T1000 (cell line): ENCODE data around the gene RBM45.
"Not testable (repeated sequence)": the region's sequence is repeated elsewhere in the genome, so short reads cannot be mapped to it uniquely, and the experiment has no call there.

Source experiments
- DNase-seq: peaks from one replicate; lab custom pipeline; 2025; ENCODE audit warnings: mixed read lengths; lab: John Stamatoyannopoulos, UW

Gene RBM45

GRCh38 chr2:178106053-178106452 lies 6.2 kb upstream of the RBM45 start:
- no peak for DNase-seq

- DNase-seq, result no peak
These were observed 4.1 kb upstream of the RBM45 start for GRCh38 chr2:178108176-178108575.

GRCh38 chr2:178109813-178110212 lies 2.4 kb upstream of the RBM45 start:
- DNase-seq, result no peak

GRCh38 chr2:178110681-178111080 lies 1.6 kb upstream of the RBM45 start:
- DNase-seq, result no peak

- DNase-seq, result no peak
These were observed 494 bp upstream of the RBM45 start for GRCh38 chr2:178111743-178112142.

- DNase-seq, result no peak
These were observed 2.2 kb downstream of the RBM45 start for GRCh38 chr2:178114462-178114861.

- DNase-seq, result no peak
These were observed 3.0 kb downstream of the RBM45 start for GRCh38 chr2:178115271-178115670.

- no peak for DNase-seq
These were observed 5.5 kb downstream of the RBM45 start for GRCh38 chr2:178117725-178118124.

GRCh38 chr2:178119179-178119922 lies 7.1 kb downstream of the RBM45 start:
- DNase-seq, result no peak

- no peak for DNase-seq
These were observed 10.9 kb downstream of the RBM45 start for GRCh38 chr2:178123163-178123562.

GRCh38 chr2:178125125-178125524 lies 12.9 kb downstream of the RBM45 start:
- DNase-seq, result no peak

GRCh38 chr2:178125862-178126261 lies 13.6 kb downstream of the RBM45 start:
- DNase-seq, result no peak

- no peak for DNase-seq
These were observed 16.8 kb downstream of the RBM45 start for GRCh38 chr2:178128836-178129630.

- DNase-seq, result no peak
These were observed 24.2 kb downstream of the RBM45 start for GRCh38 chr2:178136321-178137025.

- no peak for DNase-seq
These were observed 30.2 kb downstream of the RBM45 start for GRCh38 chr2:178142274-178143065.

- DNase-seq, result no peak
These were observed 31.2 kb downstream of the RBM45 start for GRCh38 chr2:178143481-178143880.

GRCh38 chr2:178152033-178152432 lies 39.8 kb downstream of the RBM45 start:
- no peak for DNase-seq

- DNase-seq, result no peak
These were observed 40.3 kb downstream of the RBM45 start for GRCh38 chr2:178152542-178152941.

- no peak for DNase-seq
These were observed 40.7 kb downstream of the RBM45 start for GRCh38 chr2:178152977-178153376.

- DNase-seq, result not testable (repeated sequence)
These were observed 41.6 kb downstream of the RBM45 start for GRCh38 chr2:178153878-178154277.

- DNase-seq, result no peak
These were observed 43.3 kb downstream of the RBM45 start for GRCh38 chr2:178155524-178155923.

- no peak for DNase-seq
These were observed 45.3 kb downstream of the RBM45 start for GRCh38 chr2:178157574-178157973.
